Measurements from ENCODE around the gene TAF8.

Gene TAF8

GRCh38 chr6:42113936-42114636 is 63.8 kb downstream of the TAF8 start:
- DNase-seq (ENCODE audit: low read depth, low spot score), result peak; percentile 53
- no peak for TF ChIP-seq CTCF (IDR thresholded peaks at IDR 0.05; ENCODE audit: low read depth, low read length)
- in situ Hi-C loops (cut with HindIII; ENCODE audit: low sequenced_read_pairs), result no loop called here
- H3K4me3 ChIP-seq (ENCODE audit: low read depth, low read length), result no peak overlapping the region

GRCh38 chr6:42117843-42118161 is 67.5 kb downstream of the TAF8 start:
- H3K4me3 ChIP-seq (ENCODE audit: low read depth, low read length), result no peak overlapping the region
- in situ Hi-C loops (cut with HindIII; ENCODE audit: low sequenced_read_pairs), result no loop called here
- no peak for TF ChIP-seq CTCF (IDR thresholded peaks at IDR 0.05; ENCODE audit: low read depth, low read length)

GRCh38 chr6:42118162-42119001 is 68.1 kb downstream of the TAF8 start:
- no peak for DNase-seq (ENCODE audit: low read depth, low spot score)
- no peak for TF ChIP-seq CTCF (IDR thresholded peaks at IDR 0.05; ENCODE audit: low read depth, low read length)
- in situ Hi-C loops (cut with HindIII; ENCODE audit: low sequenced_read_pairs), result no loop called here
- H3K4me3 ChIP-seq (ENCODE audit: low read depth, low read length), result no peak overlapping the region

More at GRCh38 chr6:42117843-42118161, 67.5 kb downstream of the TAF8 start:
- DNase-seq (ENCODE audit: low read depth, low spot score), result no peak

GRCh38 chr6:42120895-42121865 is 70.9 kb downstream of the TAF8 start:
- in situ Hi-C loops (cut with HindIII; ENCODE audit: low sequenced_read_pairs), result no loop called here
- no peak for DNase-seq (ENCODE audit: low read depth, low spot score)
- no peak for TF ChIP-seq CTCF (IDR thresholded peaks at IDR 0.05; ENCODE audit: low read depth, low read length)
- no peak overlapping the region for H3K4me3 ChIP-seq (ENCODE audit: low read depth, low read length)

GRCh38 chr6:42123379-42124103 is 73.2 kb downstream of the TAF8 start:
- DNase-seq (ENCODE audit: low read depth, low spot score), result no peak
- in situ Hi-C loops (cut with HindIII; ENCODE audit: low sequenced_read_pairs), result no loop called here
- no peak overlapping the region for H3K4me3 ChIP-seq (ENCODE audit: low read depth, low read length)
- TF ChIP-seq CTCF (IDR thresholded peaks at IDR 0.05; ENCODE audit: low read depth, low read length), result no peak
